Panc1 (cell line): ENCODE measurements around the gene FGGY. TPM values are rescaled to one million over a fixed set of nuclear protein-coding genes. Genes with fewer than 3 reads are reported as not detected.

Source experiments
- ATAC-seq: fragments of 200-7000 bp; cut with Tn5 transposase; 2 replicates; pipeline ENCODE4 v1.9.1; 2020; ENCODE audit warnings: mild to moderate bottlenecking, moderate library complexity
- BruUV-seq: library from RNA; stranded (reverse); fragments of 400-500 nt; replicated peaks from 2 replicates; lab custom pipeline; 2021; lab: Mats Ljungman, UMichigan
- CTCF ChIA-PET: fragments of 300-600 bp; sonication (Branson Sonifier 250); formaldehyde crosslinking; loops from one replicate; lab custom pipeline; 2022; ENCODE audit warnings: antibody characterized with exemption; lab: Charles Lee
- POLR2A ChIA-PET: fragments of 300-600 bp; sonication (Branson Sonifier 250); formaldehyde crosslinking; loops from one replicate; lab custom pipeline; 2022; ENCODE audit warnings: antibody characterized with exemption; lab: Charles Lee
- DNase-seq: peaks from one replicate; pipeline ENCODE4 v3.0.0-alpha.2; 2010; ENCODE audit warnings: low read depth, low spot score
- H3K27ac ChIP-seq: 2 replicates; pipeline ENCODE4 v1.5.1; 2011; ENCODE audit warnings: mild to moderate bottlenecking, low read length, inconsistent platforms
- H3K27me3 ChIP-seq: fragments of 200-500 bp; sonication (Bioruptor generic); 2 replicates; pipeline ENCODE4 v1.6.0; 2014; ENCODE audit warnings: low read length, inconsistent platforms; ENCODE audit not compliant: control insufficient read depth, insufficient read depth
- H3K36me3 ChIP-seq: fragments of 200-500 bp; sonication (Bioruptor generic); 2 replicates; pipeline ENCODE4 v1.5.1; 2014; ENCODE audit warnings: inconsistent platforms, mild to moderate bottlenecking, low read length, moderate library complexity; ENCODE audit not compliant: control insufficient read depth, insufficient read depth
- H3K4me1 ChIP-seq: 2 replicates; pipeline ENCODE4 v1.5.1; 2011; ENCODE audit warnings: inconsistent platforms, mild to moderate bottlenecking, low read length, moderate library complexity; ENCODE audit not compliant: control insufficient read depth, insufficient read depth
- H3K4me3 ChIP-seq, 2 experiments: 2 replicates each; pipeline ENCODE4 v1.5.1; 2011 to 2012; ENCODE audit warnings: low read depth in 2 of 2, low read length in 2 of 2, mild to moderate bottlenecking in 2 of 2, inconsistent platforms in 1 of 2, moderate library complexity in 1 of 2
- H3K9me3 ChIP-seq: fragments of 200-500 bp; sonication (Bioruptor generic); 2 replicates; pipeline ENCODE4 v1.5.1; 2014; ENCODE audit warnings: low read depth, mild to moderate bottlenecking, inconsistent platforms, low read length, moderate library complexity; ENCODE audit not compliant: control insufficient read depth, insufficient read depth
- POLR2AphosphoS5 ChIP-seq: IDR thresholded peaks from 2 replicates; pipeline ENCODE4 v1.6.1; 2012; ENCODE audit warnings: mild to moderate bottlenecking, low read depth, low read length, moderate library complexity
- REST ChIP-seq, 2 experiments: IDR thresholded peaks; 2 replicates each; pipeline ENCODE4 v1.6.1; 2011 to 2012; ENCODE audit warnings: low read depth in 2 of 2, control low read depth in 1 of 2, low read length in 1 of 2, mild to moderate bottlenecking in 1 of 2, moderate library complexity in 1 of 2; ENCODE audit not compliant: insufficient read depth in 1 of 2
- SIN3A ChIP-seq: IDR thresholded peaks from 2 replicates; pipeline ENCODE4 v1.6.1; 2012; ENCODE audit warnings: low read depth, mild to moderate bottlenecking, low read length, moderate library complexity, borderline replicate concordance; ENCODE audit not compliant: insufficient read depth
- TCF7L2 ChIP-seq: IDR thresholded peaks from 2 replicates; pipeline ENCODE4 v1.6.1; 2011; ENCODE audit warnings: mild to moderate bottlenecking, low read depth, low read length, inconsistent platforms
- in situ Hi-C: cut with HindIII; loops from 2 replicates; pipeline ENCODE4 v1.10.0; 2016; ENCODE audit warnings: low sequenced_read_pairs, low pct_unique_long_range_greater_than_20kb
- intact Hi-C: fragments of 100-400 bp; cut with micrococcal nuclease; formaldehyde crosslinking; loops from one replicate; pipeline ENCODE4 v1.10.0; 2022; ENCODE audit not compliant: unreplicated experiment
- total RNA-seq: library from RNA; stranded (reverse); gene quantifications from one replicate; pipeline ENCODE4 v1.2.1, GENCODE V29; 2021; ENCODE audit not compliant: unreplicated experiment
- TF ChIP-seq, protein P1 (sequence below): fragments of 450-650 bp; IDR thresholded peaks from 2 replicates; pipeline ENCODE4 v1.5.1; 2017; ENCODE audit warnings: mild to moderate bottlenecking

Gene FGGY
- total RNA-seq, 1 experiment from 2014 or later: 15.5 TPM

- POLR2A ChIA-PET: no interaction called here
- no peaks in the 10 kb centered on the region for H3K36me3 ChIP-seq
- H3K9me3 ChIP-seq: no peaks in the 10 kb centered on the region
- H3K4me1 ChIP-seq: no peaks in the 10 kb centered on the region
- no peak for TF ChIP-seq POLR2AphosphoS5
- TF ChIP-seq SIN3A: no peak
- TF ChIP-seq, protein P1, sequence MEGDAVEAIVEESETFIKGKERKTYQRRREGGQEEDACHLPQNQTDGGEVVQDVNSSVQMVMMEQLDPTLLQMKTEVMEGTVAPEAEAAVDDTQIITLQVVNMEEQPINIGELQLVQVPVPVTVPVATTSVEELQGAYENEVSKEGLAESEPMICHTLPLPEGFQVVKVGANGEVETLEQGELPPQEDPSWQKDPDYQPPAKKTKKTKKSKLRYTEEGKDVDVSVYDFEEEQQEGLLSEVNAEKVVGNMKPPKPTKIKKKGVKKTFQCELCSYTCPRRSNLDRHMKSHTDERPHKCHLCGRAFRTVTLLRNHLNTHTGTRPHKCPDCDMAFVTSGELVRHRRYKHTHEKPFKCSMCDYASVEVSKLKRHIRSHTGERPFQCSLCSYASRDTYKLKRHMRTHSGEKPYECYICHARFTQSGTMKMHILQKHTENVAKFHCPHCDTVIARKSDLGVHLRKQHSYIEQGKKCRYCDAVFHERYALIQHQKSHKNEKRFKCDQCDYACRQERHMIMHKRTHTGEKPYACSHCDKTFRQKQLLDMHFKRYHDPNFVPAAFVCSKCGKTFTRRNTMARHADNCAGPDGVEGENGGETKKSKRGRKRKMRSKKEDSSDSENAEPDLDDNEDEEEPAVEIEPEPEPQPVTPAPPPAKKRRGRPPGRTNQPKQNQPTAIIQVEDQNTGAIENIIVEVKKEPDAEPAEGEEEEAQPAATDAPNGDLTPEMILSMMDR: no peak
- no peak for TF ChIP-seq TCF7L2
- no peak for TF ChIP-seq REST (IDR thresholded peaks at IDR 0.05; ENCODE audit: insufficient read depth in 1 of 2, low read depth in 2 of 2, low read length in 1 of 2)
- intact Hi-C loops: no loop called here
- no TSS peak for BruUV-seq
- CTCF ChIA-PET: no interaction called here
- DNase-seq (no peak), ATAC-seq (no peak)
- in situ Hi-C loops: no loop called here
- H3K27ac ChIP-seq: no peak overlapping the region
- H3K4me3 ChIP-seq: no peak overlapping the region
- H3K27me3 ChIP-seq: no peaks in the 10 kb centered on the region
Observed at GRCh38 chr1:59393211-59394180, 96.6 kb downstream of the FGGY start.

DNA sequence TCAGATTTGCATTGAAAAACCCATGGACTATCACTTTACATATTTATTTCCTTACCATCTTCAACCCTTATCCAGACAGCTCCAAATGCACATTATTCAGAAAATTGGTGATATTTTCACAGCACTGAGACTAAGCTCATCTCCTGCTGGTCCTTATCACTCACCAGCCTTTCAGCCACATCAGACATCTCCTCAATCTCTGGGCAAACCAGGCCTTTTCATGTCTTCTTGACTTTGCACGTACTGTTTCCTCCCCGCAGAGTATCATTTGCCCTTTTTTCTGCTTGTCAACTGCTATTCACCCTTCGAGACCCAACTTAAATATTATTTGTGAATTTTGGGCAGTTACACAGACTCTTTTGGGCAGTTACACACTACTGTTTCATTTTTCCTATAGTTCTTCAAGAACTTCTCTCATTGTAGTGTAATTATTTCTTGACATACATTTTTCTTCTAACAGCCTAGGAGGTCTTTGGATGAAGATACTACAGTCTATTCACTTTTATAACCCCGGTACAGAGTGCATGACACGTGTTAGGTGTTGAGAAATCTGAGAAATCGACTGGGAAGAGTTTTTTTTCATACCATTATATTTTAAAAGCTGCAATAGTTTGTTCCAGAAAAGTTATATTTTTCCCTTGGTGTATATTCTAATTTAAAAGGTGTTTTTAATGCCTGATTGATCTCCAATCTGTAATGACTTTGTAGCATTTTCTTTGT is 98.0 kb downstream of the FGGY start:
- no peaks in the 10 kb centered on the region for H3K36me3 ChIP-seq
- H3K27ac ChIP-seq: no peak overlapping the region
- no peak for ATAC-seq
- TF ChIP-seq POLR2AphosphoS5: no peak
- TF ChIP-seq, protein P1: no peak
- TF ChIP-seq REST (IDR thresholded peaks at IDR 0.05; ENCODE audit: insufficient read depth in 1 of 2, low read depth in 2 of 2, low read length in 1 of 2): no peak
- TF ChIP-seq TCF7L2: no peak
- no peak for TF ChIP-seq SIN3A
- no TSS peak for BruUV-seq
- H3K27me3 ChIP-seq: no peaks in the 10 kb centered on the region
- intact Hi-C loops (no loop called here), in situ Hi-C loops (no loop called here)
- no peak for DNase-seq
- H3K4me3 ChIP-seq: no peak overlapping the region
- POLR2A ChIA-PET: no interaction called here
- H3K4me1 ChIP-seq: no peaks in the 10 kb centered on the region
- H3K9me3 ChIP-seq: no peaks in the 10 kb centered on the region
- CTCF ChIA-PET: interaction anchor here (0.7 kb wide), 1 partner anchor 48 kb away, joined by 3 read pairs; no protein-coding TSS in a partner anchor
